GM12873 (cell line): ENCODE data around the gene TLE7.
A peak's percentile ranks its signal among the peaks of the same experiment; 100 is the strongest.

Experiments used
- CTCF ChIP-seq: IDR thresholded peaks from 2 replicates; pipeline ENCODE4 v1.5.1; 2012; ENCODE audit warnings: low read depth, mild to moderate bottlenecking, moderate library complexity, low read length, control low read depth; ENCODE audit not compliant: insufficient read depth; ENCODE audit errors: missing control alignments

The TLE7 gene

GRCh38 chr16:71461686-71462648, 20.1 kb upstream of the TLE7 start, which contains the start of gene ZNF23:
Gene ZNF23 (minus strand): TSS chr16:71462247. CDS start chr16:71456796, 5,451 bp downstream.
- peak; percentile 36 for TF ChIP-seq CTCF

- TF ChIP-seq CTCF = peak; percentile 8
Observed at GRCh38 chr16:71460941-71461340, 19.1 kb upstream of the TLE7 start.

- no peak for TF ChIP-seq CTCF
Observed at GRCh38 chr16:71460236-71460635, 18.4 kb upstream of the TLE7 start.

- no peak for TF ChIP-seq CTCF
Observed at GRCh38 chr16:71459510-71459909, 17.7 kb upstream of the TLE7 start.

- TF ChIP-seq CTCF = no peak
Observed at GRCh38 chr16:71456801-71457200, 14.9 kb upstream of the TLE7 start.

GRCh38 chr16:71453036-71453435, 11.2 kb upstream of the TLE7 start:
- no peak for TF ChIP-seq CTCF

- no peak for TF ChIP-seq CTCF
Observed at GRCh38 chr16:71449020-71449419, 7.2 kb upstream of the TLE7 start.
